HFFc6 (cell line): ENCODE results near the gene CCDC182. TPM values are rescaled to one million over a fixed set of nuclear protein-coding genes. Genes with fewer than 3 reads are reported as not detected.
A peak's percentile ranks its signal among the peaks of the same experiment; 100 is the strongest.

Source experiments
- DNase-seq: peaks from one replicate; pipeline ENCODE4 v3.0.0-alpha.2; 2018
- H3K27ac Mint-ChIP-seq: 2 replicates; pipeline ENCODE4 v1.8.0; 2020; ENCODE audit warnings: mild to moderate bottlenecking, mixed read lengths
- H3K27me3 Mint-ChIP-seq: 2 replicates; pipeline ENCODE4 v1.8.0; 2021; ENCODE audit warnings: mild to moderate bottlenecking, moderate library complexity, mixed read lengths; ENCODE audit not compliant: insufficient read depth
- H3K36me3 Mint-ChIP-seq: 2 replicates; pipeline ENCODE4 v1.8.0; 2021; ENCODE audit warnings: low read depth, mixed read lengths
- H3K4me1 Mint-ChIP-seq: 2 replicates; pipeline ENCODE4 v1.8.0; 2020; ENCODE audit warnings: low read depth, mixed read lengths
- H3K4me3 Mint-ChIP-seq: 2 replicates; pipeline ENCODE4 v1.8.0; 2020; ENCODE audit warnings: mild to moderate bottlenecking, moderate library complexity, mixed read lengths
- H3K9me3 Mint-ChIP-seq: 2 replicates; pipeline ENCODE4 v1.8.0; 2020; ENCODE audit warnings: mild to moderate bottlenecking, mixed read lengths
- total RNA-seq, 6 experiments: library from RNA; stranded (reverse); fragmentation: NEBNext Ultra II Directional; extraction: Animal tissue kit (Norgen Biotek cat#: 25700); gene quantifications; 2 replicates in 1 of 6; 3 replicates in 5 of 6; pipeline ENCODE4 v1.2.3, GENCODE V29; 2021
- TF ChIP-seq, protein P1 (sequence below): fragments of 200-600 bp; sonication (generic); IDR thresholded peaks from 2 replicates; pipeline ENCODE4 v1.5.0; 2021; ENCODE audit warnings: antibody characterized with exemption, mild to moderate bottlenecking

Gene CCDC182
- total RNA-seq, 6 experiments from 2014 or later, result not detected

DNA sequence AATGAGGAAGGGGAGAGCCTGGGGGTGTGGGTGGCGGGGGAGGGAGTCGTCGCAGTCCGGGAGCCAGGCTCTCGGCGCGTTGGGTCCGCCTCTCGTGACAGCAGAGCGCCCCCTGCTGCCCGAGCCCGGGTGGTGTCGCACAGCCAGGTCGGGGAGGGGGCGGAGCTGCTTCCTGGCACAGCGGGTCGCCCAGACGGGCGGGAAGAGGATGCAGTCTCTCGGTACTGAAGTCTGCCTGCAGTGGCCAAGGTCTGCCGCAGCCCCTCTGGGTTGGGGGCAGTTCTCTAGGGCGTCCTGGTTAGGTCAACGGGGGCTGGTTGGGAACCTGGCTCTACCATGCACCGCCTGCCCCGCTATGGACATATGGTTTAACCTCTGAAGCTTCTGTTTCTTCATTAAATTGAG, 38.2 kb upstream of the CCDC182 start:
- Mint-ChIP-seq H3K27ac (no peak overlapping the region), H3K4me3 (no peak overlapping the region)

DNA sequence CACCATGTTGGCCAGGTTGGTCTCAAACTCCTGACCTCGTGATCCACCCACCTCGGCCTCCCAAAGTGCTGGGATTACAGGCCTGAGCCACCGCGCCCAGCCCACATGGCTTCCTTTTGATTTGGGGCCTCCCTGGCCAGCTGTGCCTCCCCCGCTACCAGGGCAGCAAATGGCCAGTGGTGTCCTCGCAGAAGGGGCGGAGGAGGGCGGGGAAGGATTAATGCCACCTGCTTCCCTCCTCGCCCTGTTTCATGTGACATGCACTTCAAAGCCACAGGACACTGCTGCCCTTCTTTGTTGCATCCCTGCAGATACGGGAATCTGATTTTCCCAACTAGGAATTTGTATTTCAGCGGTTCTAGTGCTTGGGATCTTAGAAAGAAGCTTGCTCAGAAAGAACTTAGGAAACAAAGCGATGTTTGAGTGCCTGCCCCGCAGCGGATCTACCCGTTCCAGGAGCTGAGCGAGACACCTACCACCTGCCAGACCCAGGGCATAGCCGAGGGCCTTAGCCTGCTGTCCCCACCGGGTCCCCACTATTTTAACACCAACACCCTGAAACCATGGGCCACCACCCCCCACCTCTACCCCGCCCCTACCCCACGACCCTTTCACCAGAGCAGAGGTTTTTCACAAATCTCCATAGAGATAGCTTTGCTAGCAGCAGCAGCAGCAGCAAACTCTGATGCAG, 37.7 kb upstream of the CCDC182 start:
- no peak for DNase-seq
- Mint-ChIP-seq H3K4me1 (no peaks in the 10 kb centered on the region), H3K4me3 (no peak overlapping the region), H3K27ac (no peak overlapping the region), H3K36me3 (no peaks in the 10 kb centered on the region), H3K27me3 (peaks cover 20% of the 10 kb centered on the region), H3K9me3 (no peaks in the 10 kb centered on the region)
- TF ChIP-seq, protein P1, sequence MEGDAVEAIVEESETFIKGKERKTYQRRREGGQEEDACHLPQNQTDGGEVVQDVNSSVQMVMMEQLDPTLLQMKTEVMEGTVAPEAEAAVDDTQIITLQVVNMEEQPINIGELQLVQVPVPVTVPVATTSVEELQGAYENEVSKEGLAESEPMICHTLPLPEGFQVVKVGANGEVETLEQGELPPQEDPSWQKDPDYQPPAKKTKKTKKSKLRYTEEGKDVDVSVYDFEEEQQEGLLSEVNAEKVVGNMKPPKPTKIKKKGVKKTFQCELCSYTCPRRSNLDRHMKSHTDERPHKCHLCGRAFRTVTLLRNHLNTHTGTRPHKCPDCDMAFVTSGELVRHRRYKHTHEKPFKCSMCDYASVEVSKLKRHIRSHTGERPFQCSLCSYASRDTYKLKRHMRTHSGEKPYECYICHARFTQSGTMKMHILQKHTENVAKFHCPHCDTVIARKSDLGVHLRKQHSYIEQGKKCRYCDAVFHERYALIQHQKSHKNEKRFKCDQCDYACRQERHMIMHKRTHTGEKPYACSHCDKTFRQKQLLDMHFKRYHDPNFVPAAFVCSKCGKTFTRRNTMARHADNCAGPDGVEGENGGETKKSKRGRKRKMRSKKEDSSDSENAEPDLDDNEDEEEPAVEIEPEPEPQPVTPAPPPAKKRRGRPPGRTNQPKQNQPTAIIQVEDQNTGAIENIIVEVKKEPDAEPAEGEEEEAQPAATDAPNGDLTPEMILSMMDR, result no peak

More for the DNA sequence above, 38.2 kb upstream of the CCDC182 start:
- peaks cover 25% of the 10 kb centered on the region for H3K27me3 Mint-ChIP-seq
- no peaks in the 10 kb centered on the region for H3K4me1 Mint-ChIP-seq
- H3K36me3 Mint-ChIP-seq, result no peaks in the 10 kb centered on the region
- H3K9me3 Mint-ChIP-seq, result no peaks in the 10 kb centered on the region
- peak; percentile 12 for DNase-seq
- TF ChIP-seq, protein P1, result peak; percentile 92

GRCh38 chr17:57782062-57782490, 37.0 kb upstream of the CCDC182 start:
- H3K4me3 Mint-ChIP-seq, result no peak overlapping the region
- no peaks in the 10 kb centered on the region for H3K36me3 Mint-ChIP-seq
- H3K27me3 Mint-ChIP-seq, result peaks cover 17% of the 10 kb centered on the region
- H3K9me3 Mint-ChIP-seq, result no peaks in the 10 kb centered on the region
- H3K27ac Mint-ChIP-seq, result no peak overlapping the region
- no peaks in the 10 kb centered on the region for H3K4me1 Mint-ChIP-seq
- DNase-seq, result no peak
- TF ChIP-seq, protein P1, result no peak

DNA sequence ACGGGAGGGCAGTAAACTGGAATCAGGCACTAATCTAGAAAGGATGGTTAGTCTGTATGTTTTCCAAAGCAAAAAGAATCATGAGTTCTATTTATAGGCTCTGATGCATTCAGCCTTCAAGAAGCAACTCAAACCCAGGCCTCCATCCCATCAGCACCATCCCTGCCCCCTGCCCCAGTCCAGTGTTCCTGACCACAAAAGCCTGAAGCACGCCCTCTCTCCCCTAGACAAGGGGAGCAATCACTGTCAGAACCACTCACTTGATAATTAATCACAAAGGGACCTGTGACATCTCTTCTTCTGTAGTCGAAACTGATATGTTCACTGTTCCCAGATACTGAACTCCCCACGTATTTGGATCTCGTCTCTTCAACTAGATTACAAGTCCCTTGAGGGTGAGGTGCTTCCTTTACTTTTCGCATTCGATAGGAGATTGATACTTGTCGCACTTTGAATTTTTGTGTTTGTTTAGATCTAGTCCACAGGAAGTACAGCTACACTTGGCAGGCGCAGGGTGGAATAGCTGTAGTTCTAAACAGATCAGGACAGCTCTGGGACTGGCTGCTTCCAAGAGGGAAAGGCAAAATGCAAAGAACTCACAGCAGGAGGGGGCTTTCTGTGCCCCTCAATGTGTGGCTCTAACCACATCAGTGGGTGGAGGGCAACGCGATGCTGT, 36.4 kb upstream of the CCDC182 start:
- TF ChIP-seq, protein P1, result no peak
- Mint-ChIP-seq H3K27ac (no peak overlapping the region), H3K4me1 (no peaks in the 10 kb centered on the region), H3K36me3 (no peaks in the 10 kb centered on the region), H3K9me3 (no peaks in the 10 kb centered on the region), H3K4me3 (no peak overlapping the region), H3K27me3 (peaks cover 16% of the 10 kb centered on the region)
- no peak for DNase-seq

GRCh38 chr17:57779706-57780105, 34.6 kb upstream of the CCDC182 start:
- no peak for DNase-seq
- no peak overlapping the region for H3K27ac Mint-ChIP-seq
- H3K4me1 Mint-ChIP-seq, result no peaks in the 10 kb centered on the region
- H3K27me3 Mint-ChIP-seq, result peaks cover 33% of the 10 kb centered on the region
- H3K36me3 Mint-ChIP-seq, result no peaks in the 10 kb centered on the region
- TF ChIP-seq, protein P1, result no peak
- no peak overlapping the region for H3K4me3 Mint-ChIP-seq
- H3K9me3 Mint-ChIP-seq, result no peaks in the 10 kb centered on the region
